Neural cell (in vitro differentiated cells): ENCODE data around the gene LSM5. TPM values are rescaled to one million over a fixed set of nuclear protein-coding genes. Genes with fewer than 3 reads are reported as not detected.
A peak's percentile ranks its signal among the peaks of the same experiment; 100 is the strongest.

ENCODE experiments used
- H2AFZ ChIP-seq: fragments of 200-600, 300-800 bp; sonication (generic), shearing (Covaris generic); 2 replicates; pipeline ENCODE4 v1.6.0; 2014; ENCODE audit warnings: low read depth, mild to moderate bottlenecking, antibody characterized with exemption, low read length, moderate library complexity
- H3F3A ChIP-seq: fragments of 200-600 bp; shearing (Covaris generic); 2 replicates; pipeline ENCODE4 v1.6.1; 2016; ENCODE audit warnings: mild to moderate bottlenecking, moderate library complexity, mixed read lengths, antibody characterized with exemption, low read length; ENCODE audit not compliant: insufficient read depth, poor library complexity, severe bottlenecking
- H3K27ac ChIP-seq: fragments of 200-600, 300-800 bp; sonication (generic), shearing (Covaris generic); 2 replicates; pipeline ENCODE4 v1.5.1; 2014; ENCODE audit warnings: mild to moderate bottlenecking, low read length, moderate library complexity
- H3K27me3 ChIP-seq: fragments of 300-800, 200-600 bp; sonication (generic), shearing (Covaris generic); 2 replicates; pipeline ENCODE4 v1.6.0; 2014; ENCODE audit warnings: mild to moderate bottlenecking, low read depth, low read length, moderate library complexity; ENCODE audit not compliant: insufficient read depth
- H3K36me3 ChIP-seq: fragments of 300-800, 200-600 bp; sonication (generic), shearing (Covaris generic); 2 replicates; pipeline ENCODE4 v1.5.1; 2014; ENCODE audit warnings: mild to moderate bottlenecking, antibody characterized with exemption, low read length, moderate library complexity; ENCODE audit not compliant: insufficient read depth
- H3K4me2 ChIP-seq: fragments of 300-800, 200-600 bp; sonication (generic), shearing (Covaris generic); 2 replicates; pipeline ENCODE4 v1.6.0; 2014; ENCODE audit warnings: mild to moderate bottlenecking, low read length
- H3K4me3 ChIP-seq: fragments of 300-800, 200-600 bp; sonication (generic), shearing (Covaris generic); 2 replicates; pipeline ENCODE4 v1.5.1; 2014; ENCODE audit warnings: mild to moderate bottlenecking, low read length, moderate library complexity
- H3K79me2 ChIP-seq: fragments of 200-600 bp; shearing (Covaris generic); replicated peaks from 2 replicates; pipeline ENCODE4 v1.6.0; 2014; ENCODE audit warnings: mild to moderate bottlenecking, low read length, moderate library complexity; ENCODE audit not compliant: insufficient read depth
- H3K9ac ChIP-seq: fragments of 300-800, 200-600 bp; sonication (generic), shearing (Covaris generic); 2 replicates; pipeline ENCODE4 v1.6.1; 2016; ENCODE audit warnings: mild to moderate bottlenecking, low read length, mixed read lengths
- H3K9me2 ChIP-seq: fragments of 200-600 bp; shearing (Covaris generic); 2 replicates; pipeline ENCODE4 v1.6.1; 2016; ENCODE audit warnings: mild to moderate bottlenecking, low read length, mixed read lengths; ENCODE audit not compliant: insufficient read depth
- H3K9me3 ChIP-seq: fragments of 200-600, 300-800 bp; sonication (generic), shearing (Covaris generic); 2 replicates; pipeline ENCODE4 v1.6.1; 2016; ENCODE audit warnings: mild to moderate bottlenecking, mixed run types, low read length, moderate library complexity, mixed read lengths
- H4K20me1 ChIP-seq: fragments of 200-600 bp; shearing (Covaris generic); 2 replicates; pipeline ENCODE4 v1.6.1; 2016; ENCODE audit warnings: mild to moderate bottlenecking, mixed run types; ENCODE audit not compliant: insufficient read depth
- CTCF ChIP-seq: fragments of 450-650 bp; IDR thresholded peaks from 2 replicates; pipeline ENCODE4 v1.5.1; 2014; ENCODE audit warnings: antibody characterized with exemption, mild to moderate bottlenecking, moderate library complexity; ENCODE audit not compliant: poor library complexity, severe bottlenecking
- EP300 ChIP-seq: fragments of 450-650 bp; conservative IDR thresholded peaks from 2 replicates; pipeline ENCODE4 v1.6.1; 2014; ENCODE audit warnings: antibody characterized with exemption, mild to moderate bottlenecking, moderate library complexity; ENCODE audit not compliant: poor library complexity, severe bottlenecking
- EZH2 ChIP-seq: fragments of 200-600, 300-800 bp; shearing (Covaris generic), sonication (generic); IDR thresholded peaks from 2 replicates; pipeline ENCODE4 v1.6.1; 2014; ENCODE audit warnings: antibody characterized with exemption, low read length, borderline replicate concordance, mild to moderate bottlenecking; ENCODE audit not compliant: insufficient read depth, poor library complexity, severe bottlenecking
- MXI1 ChIP-seq: fragments of 450-650 bp; conservative IDR thresholded peaks from 2 replicates; pipeline ENCODE4 v1.6.1; 2014; ENCODE audit warnings: antibody characterized with exemption, mild to moderate bottlenecking; ENCODE audit not compliant: poor library complexity, severe bottlenecking
- POLR2AphosphoS5 ChIP-seq: IDR thresholded peaks from 2 replicates; pipeline ENCODE4 v1.6.1; 2012
- RAD21 ChIP-seq: fragments of 450-650 bp; conservative IDR thresholded peaks from 2 replicates; pipeline ENCODE4 v1.6.1; 2014; ENCODE audit warnings: antibody characterized with exemption, mild to moderate bottlenecking, moderate library complexity
- REST ChIP-seq: IDR thresholded peaks from 2 replicates; pipeline ENCODE4 v1.6.1; 2012; ENCODE audit warnings: borderline replicate concordance
- SMC3 ChIP-seq: fragments of 450-650 bp; conservative IDR thresholded peaks from 2 replicates; pipeline ENCODE4 v1.6.1; 2014; ENCODE audit warnings: antibody characterized with exemption, mild to moderate bottlenecking, moderate library complexity; ENCODE audit not compliant: poor library complexity
- TAF1 ChIP-seq: IDR thresholded peaks from 2 replicates; pipeline ENCODE4 v1.6.1; 2012; ENCODE audit warnings: low read depth
- polyA plus RNA-seq: library from polyadenylated mRNA; depleted of rRNA; stranded (reverse); fragments of >200 nt; gene quantifications from 2 replicates; pipeline ENCODE4 v1.2.3, GENCODE V29; 2014

Gene LSM5
- polyA plus RNA-seq, 1 donor from 2014 or later, result 100 TPM

- Histone ChIP-seq H3K9me3 (no peaks in the 10 kb centered on the region), H3K79me2 (no peaks in the 10 kb centered on the region), H3K4me3 (no peak overlapping the region), H3K27me3 (no peaks in the 10 kb centered on the region), H3F3A (no peaks in the 10 kb centered on the region), H3K36me3 (no peaks in the 10 kb centered on the region), H4K20me1 (no peaks in the 10 kb centered on the region), H3K4me2 (no peak overlapping the region), H3K27ac (no peak overlapping the region), H3K9me2 (no peaks in the 10 kb centered on the region), H2AFZ (no peak overlapping the region), H3K9ac (no peak overlapping the region)
- TF ChIP-seq CTCF, result no peak
- no peak for TF ChIP-seq TAF1
- no peak for TF ChIP-seq MXI1
- no peak for TF ChIP-seq EP300
- no peak for TF ChIP-seq POLR2AphosphoS5
- TF ChIP-seq SMC3, result no peak
- TF ChIP-seq RAD21, result no peak
- no peak for TF ChIP-seq EZH2
- TF ChIP-seq REST, result no peak
These were observed 9.0 kb downstream of the LSM5 start for GRCh38 chr7:32481176-32481575.

GRCh38 chr7:32479574-32480200, 10.5 kb downstream of the LSM5 start:
- H3K9me3 ChIP-seq, result no peaks in the 10 kb centered on the region
- H3K27me3 ChIP-seq, result no peaks in the 10 kb centered on the region
- H2AFZ ChIP-seq, result no peak overlapping the region
- H3K9me2 ChIP-seq, result no peaks in the 10 kb centered on the region
- H3K4me3 ChIP-seq, result no peak overlapping the region
- H3K27ac ChIP-seq, result no peak overlapping the region
- no peak overlapping the region for H3K4me2 ChIP-seq
- no peaks in the 10 kb centered on the region for H3K36me3 ChIP-seq
- no peak overlapping the region for H3K9ac ChIP-seq
- H3K79me2 ChIP-seq, result no peaks in the 10 kb centered on the region
- TF ChIP-seq REST, result no peak
- peak; percentile 77 for TF ChIP-seq SMC3
- peak; percentile 80 for TF ChIP-seq CTCF
- TF ChIP-seq EZH2, result no peak
- no peak for TF ChIP-seq TAF1
- no peak for TF ChIP-seq POLR2AphosphoS5
- TF ChIP-seq MXI1, result no peak
- TF ChIP-seq RAD21, result peak; percentile 79
- no peak for TF ChIP-seq EP300
- H3F3A ChIP-seq, result no peaks in the 10 kb centered on the region
- no peaks in the 10 kb centered on the region for H4K20me1 ChIP-seq
